Measurements from ENCODE around the gene DNPH1.

Gene DNPH1

DNA sequence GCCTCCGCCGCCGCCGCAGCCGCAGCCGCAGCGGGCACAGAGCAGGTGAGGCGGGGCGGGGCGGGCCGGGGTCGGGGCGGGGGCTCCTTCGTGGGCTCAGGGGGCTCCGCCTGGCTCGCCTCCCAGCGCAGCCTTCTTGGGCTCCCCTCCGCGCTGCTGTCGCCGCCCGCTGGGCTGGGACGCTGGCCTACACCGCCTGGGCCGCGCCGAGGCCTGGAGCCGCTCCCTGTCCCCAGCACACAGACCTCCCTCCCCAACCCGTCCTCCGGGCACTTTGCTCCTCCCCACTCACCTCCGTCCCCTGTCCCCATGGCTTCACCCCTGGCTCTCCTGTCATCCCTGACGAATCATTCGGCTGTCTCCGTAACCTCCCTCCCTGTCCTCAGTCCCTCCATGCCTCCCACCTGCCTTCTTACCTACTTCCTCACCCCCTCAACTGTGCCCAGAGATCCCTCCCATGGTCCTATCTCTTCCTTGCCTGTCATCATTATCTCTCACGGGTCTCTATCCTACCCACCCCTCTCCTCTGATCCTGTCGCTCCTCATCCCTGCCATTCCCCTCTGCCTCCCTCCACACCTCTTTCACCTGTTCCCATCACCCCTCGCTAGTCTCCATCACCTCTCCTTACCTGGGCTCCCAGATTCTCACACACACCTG lies 14.5 kb upstream of the DNPH1 start:
- no peak for DNase-seq (ENCODE audit: low read depth)

DNA sequence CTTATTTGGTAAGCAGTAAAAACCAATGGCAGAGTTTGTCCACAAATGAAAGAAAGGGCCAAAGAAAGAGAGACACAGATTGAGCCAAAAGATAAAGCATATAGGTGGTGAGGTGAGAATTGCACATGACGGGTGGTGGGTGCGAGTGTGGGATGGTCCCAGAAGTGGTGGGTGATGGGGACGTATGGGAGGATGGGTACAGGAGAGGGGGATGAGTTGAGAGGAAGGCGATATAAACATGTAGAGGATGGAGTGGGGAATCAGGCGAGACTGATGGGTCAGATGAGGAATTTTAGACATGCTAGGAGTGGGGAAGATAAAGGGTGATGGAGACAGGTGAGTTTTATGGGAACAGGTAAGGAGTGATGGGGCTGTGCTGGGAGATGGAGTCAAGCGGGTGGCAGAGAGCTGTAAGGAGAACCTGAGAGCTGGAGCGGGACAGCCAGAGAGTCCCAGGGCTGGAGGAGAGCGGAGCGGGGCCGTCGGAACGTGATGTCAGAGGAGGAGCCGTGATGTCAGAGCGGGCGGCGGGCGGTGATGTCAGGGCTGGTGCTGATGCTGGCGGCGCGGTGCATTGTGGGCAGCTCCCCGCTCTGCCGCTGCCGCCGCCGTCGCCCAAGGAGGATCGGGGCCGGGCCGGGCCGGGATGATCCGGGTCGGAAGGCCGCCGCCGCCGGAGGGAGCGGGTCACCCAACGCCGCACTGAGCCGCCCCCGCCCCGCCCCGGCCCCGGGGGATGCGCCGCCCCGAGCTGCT lies 13.8 kb upstream of the DNPH1 start, which contains the start of gene TTBK1:
Gene TTBK1, plus strand, starts transcription at position 574 of the 756 bp plus-strand sequence. CDS start 3,180 bp downstream, outside the sequence.
- DNase-seq (ENCODE audit: low read depth), result no peak

DNA sequence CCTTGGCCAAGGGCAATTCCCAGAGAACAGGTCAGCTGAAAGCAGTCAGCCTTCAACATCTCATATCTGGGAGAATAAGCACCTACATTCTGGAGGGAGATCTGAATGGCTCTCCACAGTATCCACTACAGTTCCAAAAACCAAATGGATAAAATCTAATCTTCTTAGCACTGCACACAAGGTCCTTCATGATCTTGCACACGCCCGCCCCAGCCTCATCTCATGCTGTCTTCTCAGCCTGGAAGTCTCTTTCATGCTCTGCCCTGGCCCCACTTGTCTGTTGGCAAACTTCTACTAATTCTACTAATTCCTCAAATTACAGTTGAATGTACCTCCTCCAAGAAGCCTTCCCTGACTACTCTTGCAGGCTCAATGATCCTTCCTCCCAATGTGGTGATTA lies 12.2 kb upstream of the DNPH1 start:
- no peak for DNase-seq (ENCODE audit: low read depth)

DNA sequence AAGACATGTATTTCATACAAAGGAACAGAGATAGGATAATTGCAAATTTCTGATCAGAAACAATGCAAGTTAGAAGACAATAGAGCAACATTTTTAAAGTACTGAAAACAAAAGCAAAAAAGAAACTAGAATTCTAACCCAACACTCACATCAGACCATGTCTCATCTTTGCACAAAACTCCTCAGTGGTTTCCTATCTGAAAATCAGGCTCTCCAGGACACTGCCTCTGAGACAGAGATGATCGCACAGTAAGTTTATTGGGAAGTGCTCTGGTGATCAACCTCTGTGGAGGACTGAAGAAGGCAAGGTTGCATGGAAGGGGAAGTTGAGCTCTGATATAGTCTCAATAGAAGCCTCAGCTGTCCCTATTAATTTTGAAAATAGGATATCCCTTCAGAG lies 11.7 kb upstream of the DNPH1 start:
- DNase-seq (ENCODE audit: low read depth), result no peak

DNA sequence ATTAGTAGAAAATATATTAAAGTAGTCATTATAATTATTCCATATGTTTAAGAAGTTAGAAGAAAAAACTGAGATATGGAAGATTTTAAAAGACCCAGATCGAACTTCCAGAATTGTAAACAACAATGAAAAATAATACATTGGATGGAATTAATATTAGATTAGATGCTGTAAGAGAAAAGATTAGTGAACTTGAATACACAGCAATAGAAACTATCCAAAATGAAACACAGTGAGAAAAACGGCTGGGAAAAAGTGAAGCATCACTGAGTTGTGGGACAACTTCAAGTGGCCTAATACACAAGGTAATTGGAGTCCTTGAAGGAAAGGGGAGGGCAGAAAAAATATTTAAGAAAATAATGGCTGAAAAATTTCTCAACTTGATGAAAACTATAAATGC lies 9.8 kb upstream of the DNPH1 start:
- no peak for DNase-seq (ENCODE audit: low read depth)

DNA sequence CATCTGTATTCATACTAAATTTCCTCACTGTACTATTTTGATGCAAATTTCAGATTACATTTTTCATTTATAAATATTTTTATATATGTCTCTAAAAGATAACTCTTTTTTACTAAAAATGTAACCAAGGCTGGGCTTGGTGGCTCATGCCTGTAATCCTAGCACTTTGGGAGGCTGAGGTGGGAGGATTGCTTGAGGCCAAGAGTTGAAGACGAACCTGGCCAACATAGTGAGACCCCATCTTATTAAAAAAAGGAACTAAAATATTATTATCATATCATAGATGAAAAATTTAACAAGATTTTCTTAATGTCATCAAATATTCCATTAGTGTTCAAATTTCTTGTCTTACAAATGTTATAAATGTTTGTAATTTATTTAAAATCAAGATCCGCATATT lies 6.6 kb upstream of the DNPH1 start:
- no peak for DNase-seq (ENCODE audit: low read depth)

DNA sequence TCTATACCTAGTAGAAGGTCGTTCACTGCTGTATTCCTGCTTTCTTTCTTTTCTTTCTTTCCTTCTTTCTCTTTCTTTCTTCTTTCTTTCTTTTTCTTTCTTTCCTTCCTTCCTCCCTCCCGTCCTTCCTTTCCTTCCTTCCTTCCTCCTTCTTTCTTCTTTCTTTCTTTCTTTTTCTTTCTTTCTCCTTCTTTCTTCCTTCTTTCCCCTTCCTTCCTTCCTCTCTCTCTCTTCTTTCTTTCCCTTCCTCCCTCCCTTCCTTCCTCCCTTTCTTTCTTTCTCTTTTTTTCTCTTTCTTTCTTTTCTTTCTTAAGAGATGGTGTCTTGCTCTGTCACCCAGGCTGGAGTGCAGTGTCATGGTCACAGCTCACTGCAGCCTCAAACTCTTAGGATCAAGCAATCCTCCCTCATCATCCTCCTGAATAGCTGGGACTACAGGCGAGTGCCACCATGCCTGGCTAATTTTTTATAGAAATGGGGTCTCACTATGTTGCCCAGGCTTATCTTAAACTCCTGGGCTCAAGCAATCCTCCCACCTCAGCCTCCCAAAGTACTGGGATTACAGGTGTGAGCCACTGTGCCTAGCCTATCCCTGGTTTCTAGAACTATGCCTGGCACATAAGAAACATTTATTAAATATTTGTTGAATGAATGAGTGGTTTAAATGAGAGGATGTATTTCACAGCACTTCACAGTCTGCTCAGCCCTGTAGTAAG lies 2.6 kb upstream of the DNPH1 start:
- no peak for DNase-seq (ENCODE audit: low read depth)

DNA sequence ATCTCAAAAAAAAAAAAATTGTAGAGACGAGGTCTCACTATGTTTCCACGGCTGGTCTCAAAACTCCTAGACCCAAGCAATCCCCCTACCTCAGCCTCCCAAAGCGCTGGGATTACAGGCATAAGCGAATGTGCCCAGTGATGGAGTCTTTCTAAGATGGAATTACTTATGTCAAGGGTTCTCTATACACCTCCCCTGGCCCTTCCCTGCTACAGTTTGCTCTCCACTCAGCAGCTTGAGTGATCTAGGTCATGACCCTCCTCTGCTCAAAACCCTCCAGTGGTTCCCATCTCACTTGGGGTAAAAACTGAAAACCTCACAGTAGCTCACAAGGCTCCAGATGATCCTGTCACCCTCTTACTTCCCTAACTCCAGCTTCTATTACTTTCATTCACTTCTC lies 1.8 kb upstream of the DNPH1 start:
- DNase-seq (ENCODE audit: low read depth), result no peak

DNA sequence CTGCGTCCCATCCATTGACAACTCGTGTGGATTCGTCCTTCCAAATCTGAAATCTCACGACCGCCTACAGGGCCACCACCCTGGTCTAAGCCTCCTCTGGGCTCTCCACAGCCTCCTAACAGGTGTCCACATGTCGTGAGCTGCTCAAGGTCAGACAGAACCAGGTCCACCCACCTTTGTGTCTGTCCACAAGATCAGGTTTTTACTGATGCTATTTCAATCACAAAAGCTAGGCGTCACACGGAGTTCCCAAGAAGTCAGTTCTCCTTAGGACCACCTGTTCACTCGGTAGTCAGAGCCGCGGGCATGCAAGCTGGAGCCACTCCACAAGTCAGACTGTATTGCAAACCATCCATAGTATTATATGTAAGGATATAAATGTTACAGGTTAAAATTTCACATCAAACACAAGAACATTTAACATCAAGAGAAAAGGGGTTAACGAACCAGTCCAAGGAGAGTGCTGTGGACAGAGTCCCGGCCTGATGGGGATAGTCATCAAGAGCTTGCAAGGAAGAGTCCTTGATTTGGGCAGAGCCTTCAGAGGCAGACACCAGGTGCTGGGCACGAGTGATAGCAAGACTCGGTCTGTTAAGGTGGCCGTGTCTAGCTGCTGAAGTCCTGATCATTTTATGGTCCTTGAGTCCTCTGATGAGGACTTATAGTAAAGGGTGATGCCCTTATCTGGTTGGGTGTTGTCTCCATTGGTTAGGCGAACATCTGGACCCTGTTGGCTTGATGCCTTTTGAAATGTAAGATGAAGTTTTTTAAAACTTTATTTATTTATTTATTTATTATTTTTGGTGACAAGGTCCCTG lies 731 bp upstream of the DNPH1 start:
- no peak for DNase-seq (ENCODE audit: low read depth)

DNA sequence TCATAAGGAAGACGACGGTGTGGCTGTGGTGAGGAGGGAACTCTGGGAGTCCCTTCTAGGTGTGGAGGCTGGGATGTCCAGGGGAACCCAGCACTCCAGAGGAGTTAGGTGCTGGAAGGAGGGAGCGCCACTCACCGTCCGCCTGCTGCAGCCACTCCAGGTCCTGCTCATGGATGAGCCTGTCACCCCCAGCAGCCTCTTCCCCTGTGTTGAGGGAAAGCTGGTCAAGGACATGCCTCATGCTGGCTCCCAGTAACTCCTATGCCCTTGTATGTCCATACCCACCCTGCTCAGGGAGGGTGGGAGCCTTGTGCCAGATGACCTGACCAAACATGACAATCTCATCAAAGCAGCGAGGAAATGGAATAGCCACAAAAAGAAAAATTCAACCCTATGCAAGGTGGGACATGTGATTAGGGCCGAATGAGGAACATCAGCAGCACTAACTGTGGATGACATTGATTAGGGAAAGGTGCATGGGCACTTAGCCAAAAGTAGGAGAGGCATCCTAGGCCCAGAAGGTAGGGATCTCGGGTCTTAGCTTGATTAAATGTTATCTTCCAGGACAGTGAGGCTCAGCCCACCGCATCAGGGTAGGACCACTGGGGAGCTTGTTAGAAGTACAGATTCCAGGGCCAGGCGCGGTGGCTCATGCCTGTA lies 3.0 kb downstream of the DNPH1 start:
- DNase-seq (ENCODE audit: low read depth), result no peak

DNA sequence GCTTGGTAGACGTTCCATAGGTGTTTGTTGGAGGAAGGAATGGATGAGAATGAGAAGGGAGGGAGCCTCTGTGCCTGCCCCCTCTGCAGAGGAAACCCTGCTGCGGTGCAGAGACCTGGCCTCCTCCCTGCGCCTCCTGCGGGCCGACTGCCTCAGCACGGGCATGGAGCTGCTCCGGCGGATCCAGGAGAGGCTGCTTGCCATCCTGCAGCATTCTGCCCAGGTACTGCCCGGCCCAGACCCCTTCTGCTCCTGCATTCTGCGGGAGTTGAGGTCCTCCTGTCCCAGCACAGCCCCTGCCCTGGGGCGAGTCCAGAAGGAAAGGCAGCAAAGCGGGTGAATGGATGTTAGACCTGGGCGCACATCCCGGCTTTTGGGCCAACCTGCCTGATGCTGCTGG lies 6.1 kb downstream of the DNPH1 start:
- no peak for DNase-seq (ENCODE audit: low read depth)

DNA sequence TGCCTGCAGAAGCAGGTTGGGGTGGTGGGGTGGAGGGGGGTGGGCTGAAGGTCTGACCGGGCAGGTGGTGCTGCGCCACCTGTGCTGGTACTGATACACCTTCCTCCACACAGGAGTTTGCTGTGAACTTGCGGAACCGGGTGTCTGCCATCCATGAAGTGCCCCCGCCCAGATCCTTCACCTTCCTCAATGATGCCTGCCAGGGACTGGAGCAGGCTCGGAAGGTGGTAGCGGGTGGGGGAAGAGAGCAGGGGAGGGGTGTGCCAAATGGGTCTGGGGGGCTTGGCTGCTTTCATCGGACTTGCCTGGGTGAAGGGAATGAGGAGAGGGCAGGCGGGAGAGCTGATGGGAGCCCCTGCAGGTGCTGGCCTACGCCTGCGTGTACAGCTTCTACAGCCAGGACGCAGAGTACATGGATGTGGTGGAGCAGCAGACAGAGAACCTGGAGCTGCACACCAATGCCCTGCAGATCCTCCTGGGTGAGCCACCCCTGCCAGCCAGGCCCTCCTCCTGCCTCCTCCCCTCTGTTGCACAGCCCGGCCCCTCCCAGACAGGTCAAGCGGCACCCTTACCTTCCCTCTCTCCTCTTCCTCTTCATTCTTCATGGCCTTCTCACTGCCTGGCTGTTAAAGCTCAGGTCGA lies 6.7 kb downstream of the DNPH1 start:
- no peak for DNase-seq (ENCODE audit: low read depth)

DNA sequence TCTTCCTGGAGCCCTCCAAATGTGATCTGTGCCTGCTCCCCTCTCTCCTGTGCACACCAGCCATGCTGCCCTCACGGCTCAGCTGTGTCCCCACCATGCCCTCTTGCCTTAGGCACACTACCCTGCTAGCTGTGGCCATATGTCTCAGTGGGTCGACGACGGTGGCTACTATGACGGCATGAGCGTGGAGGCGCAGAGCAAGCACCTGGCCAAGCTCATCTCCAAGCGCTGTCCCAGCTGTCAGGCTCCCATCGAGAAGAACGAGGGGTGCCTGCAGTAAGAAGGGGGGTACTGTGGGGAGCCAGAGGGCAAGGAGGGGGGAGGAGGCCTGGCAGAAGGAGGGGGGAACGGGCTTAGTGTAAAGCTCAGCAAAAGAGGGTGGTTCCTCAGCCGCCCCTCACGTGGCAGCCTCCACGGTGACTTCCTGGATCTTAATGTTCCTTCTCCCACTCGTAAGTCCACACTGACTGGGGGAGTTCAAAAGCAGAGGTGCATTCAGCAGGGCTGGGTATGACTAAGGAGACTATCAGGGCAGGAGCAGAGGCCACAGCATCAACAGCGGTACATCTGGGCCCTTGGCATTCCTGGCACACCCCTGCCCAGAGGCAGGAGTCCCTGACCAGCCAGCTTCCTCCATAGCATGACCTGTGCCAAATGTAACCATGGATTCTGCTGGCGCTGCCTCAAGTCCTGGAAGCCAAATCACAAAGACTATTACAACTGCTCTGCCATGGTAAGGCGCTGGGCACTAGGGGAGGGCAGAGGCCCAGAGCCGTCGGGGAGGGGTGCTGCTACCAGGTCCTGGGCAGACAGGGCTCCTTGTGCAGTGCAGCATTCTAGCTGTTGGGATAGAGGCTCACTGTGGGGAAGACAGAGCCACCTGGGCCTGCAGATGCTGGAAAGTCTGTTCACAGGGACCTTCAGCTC lies 8.0 kb downstream of the DNPH1 start:
- no peak for DNase-seq (ENCODE audit: low read depth)

DNA sequence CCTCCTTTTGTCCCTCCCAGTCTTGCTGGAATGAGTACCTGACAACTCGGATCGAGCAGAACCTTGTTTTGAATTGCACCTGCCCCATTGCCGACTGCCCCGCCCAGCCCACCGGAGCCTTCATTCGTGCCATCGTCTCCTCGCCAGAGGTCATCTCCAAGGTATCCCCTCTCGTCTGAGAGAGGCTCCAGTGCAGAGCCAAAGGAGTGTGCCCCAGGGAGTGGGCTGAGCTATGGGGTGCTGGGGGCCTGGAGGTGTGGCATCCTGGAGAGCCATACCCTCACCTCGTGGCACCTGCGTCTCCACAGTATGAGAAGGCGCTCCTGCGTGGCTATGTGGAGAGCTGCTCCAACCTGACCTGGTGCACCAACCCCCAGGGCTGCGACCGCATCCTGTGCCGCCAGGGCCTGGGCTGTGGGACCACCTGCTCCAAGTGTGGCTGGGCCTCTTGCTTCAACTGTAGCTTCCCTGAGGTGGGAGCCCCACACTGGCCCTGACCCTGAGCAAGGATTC lies 8.8 kb downstream of the DNPH1 start:
- no peak for DNase-seq (ENCODE audit: low read depth)

DNA sequence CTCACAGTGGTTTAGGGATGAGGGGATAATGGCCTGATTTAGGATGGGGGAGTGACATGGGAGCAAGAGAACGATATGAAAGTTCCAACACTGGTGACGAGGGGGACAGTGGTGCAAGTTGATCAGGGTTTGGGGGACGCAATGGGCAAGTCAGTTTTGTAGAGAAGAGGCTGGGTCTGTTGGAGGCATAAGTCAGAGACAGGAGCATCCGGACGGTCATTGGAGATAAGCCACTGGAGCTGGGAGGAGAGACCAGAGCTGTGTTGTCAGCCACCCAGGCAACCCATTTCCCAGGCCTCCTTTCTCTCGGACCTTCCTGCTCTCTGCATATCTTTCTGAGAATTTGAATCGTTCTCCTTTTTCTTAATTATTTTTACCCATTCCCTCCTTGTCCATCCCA lies 9.5 kb downstream of the DNPH1 start:
- no peak for DNase-seq (ENCODE audit: low read depth)

DNA sequence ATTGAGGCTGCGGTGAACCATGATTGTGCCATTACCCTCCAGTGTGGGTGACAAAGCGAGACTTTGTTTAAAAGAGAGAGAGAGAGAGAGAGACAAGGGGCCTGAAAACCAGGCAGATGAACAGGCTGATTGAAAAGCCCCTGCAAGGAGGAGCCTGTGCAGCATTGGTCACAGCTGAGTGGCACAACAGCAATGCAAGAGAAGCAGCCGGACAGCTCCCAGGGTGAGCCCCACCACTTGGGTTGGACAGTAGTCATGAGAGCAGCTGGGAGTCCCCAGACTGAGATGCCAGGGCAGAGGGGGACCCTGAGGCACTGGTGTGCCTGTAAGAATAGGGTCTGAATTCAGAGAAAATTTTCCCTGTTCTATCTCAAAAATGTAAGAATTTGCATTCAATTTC lies 10.2 kb downstream of the DNPH1 start:
- DNase-seq (ENCODE audit: low read depth), result no peak

DNA sequence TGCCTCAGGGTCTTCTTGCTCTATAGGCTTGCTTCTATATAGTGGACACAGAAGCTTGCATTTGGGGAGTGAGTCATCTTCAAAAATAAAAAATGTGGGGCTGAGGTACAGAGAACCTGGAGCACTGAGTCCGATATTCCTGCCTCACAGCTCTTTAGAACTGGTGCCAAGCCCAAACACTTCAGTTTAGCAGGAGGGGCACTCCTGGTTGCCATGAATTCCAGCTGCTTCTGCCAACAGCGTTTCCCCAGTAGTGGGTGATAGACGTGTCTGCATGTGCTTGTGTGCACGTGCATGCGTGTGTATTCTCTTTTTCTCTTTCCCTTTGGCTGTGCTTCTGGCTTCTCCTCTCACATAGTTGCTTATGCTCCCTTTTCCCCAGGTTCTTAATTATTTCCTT lies 11.9 kb downstream of the DNPH1 start:
- DNase-seq (ENCODE audit: low read depth), result no peak

DNA sequence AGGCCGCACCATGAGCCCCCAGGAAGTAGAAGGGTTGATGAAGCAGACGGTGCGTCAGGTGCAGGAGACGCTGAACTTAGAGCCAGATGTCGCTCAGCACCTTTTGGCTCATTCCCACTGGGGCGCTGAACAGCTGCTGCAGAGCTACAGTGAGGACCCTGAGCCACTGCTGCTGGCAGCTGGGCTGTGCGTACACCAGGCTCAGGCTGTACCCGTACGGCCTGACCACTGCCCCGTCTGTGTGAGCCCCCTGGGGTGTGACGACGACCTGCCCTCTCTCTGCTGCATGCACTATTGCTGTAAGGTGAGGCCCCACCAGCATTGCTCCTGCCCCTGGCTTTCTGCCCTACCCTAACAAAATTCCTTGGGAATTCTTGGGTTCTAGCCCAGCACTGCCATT lies 13.1 kb downstream of the DNPH1 start:
- no peak for DNase-seq (ENCODE audit: low read depth)

DNA sequence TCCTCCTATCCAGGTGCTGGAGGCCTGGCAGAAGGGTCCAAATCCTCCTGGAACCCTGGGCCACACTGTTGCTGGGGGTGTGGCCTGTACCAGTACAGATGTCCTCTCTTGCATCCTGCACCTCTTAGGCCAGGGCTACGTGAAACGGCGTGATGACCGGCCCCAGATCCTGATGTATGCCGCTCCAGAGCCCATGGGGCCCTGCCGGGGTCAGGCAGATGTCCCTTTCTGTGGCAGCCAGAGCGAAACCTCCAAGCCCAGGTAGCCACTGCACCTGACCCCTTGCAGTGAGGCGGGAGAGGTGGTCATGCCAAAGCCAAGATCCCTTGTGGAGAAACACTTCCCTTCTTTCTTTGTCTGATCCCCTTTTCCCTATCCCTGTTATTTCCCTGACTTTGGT lies 14.2 kb downstream of the DNPH1 start:
- no peak for DNase-seq (ENCODE audit: low read depth)

DNA sequence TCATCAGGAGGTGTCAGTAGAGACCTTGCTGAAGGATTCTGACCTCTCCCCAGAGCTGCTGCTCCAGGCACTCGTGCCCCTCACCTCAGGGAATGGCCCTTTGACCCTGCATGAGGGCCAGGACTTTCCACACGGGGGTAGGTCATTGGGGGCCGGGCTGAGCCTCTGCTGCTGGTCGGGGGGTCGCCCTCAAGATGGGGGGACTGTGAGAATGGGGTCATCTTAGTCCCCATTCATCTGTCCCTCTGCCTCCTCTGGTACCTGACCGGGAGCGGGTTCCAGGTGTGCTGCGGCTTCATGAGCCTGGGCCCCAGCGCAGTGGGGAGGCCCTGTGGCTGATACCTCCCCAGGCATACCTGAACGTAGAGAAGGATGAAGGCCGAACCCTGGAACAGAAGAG lies 15.8 kb downstream of the DNPH1 start:
- DNase-seq (ENCODE audit: low read depth), result no peak

Data from stimulated activated CD8-positive, alpha-beta memory T cell treated with anti-CD3 and anti-CD28 coated beads, Interleukin-15, amount 100 ng/mL, for 1 hour (primary cell).